Activated CD4-positive, CD25-positive, alpha-beta regulatory T cell (primary cell): Measurements from ENCODE around the gene CCDC117.
A peak's percentile ranks its signal among the peaks of the same experiment; 100 is the strongest.
"Not testable (repeated sequence)": the region's sequence is repeated elsewhere in the genome, so short reads cannot be mapped to it uniquely, and the experiment has no call there.

Experiments
- DNase-seq, 4 experiments: peaks; one replicate each; lab custom pipeline; 2025; lab: John Stamatoyannopoulos, UW

Gene CCDC117

DNA sequence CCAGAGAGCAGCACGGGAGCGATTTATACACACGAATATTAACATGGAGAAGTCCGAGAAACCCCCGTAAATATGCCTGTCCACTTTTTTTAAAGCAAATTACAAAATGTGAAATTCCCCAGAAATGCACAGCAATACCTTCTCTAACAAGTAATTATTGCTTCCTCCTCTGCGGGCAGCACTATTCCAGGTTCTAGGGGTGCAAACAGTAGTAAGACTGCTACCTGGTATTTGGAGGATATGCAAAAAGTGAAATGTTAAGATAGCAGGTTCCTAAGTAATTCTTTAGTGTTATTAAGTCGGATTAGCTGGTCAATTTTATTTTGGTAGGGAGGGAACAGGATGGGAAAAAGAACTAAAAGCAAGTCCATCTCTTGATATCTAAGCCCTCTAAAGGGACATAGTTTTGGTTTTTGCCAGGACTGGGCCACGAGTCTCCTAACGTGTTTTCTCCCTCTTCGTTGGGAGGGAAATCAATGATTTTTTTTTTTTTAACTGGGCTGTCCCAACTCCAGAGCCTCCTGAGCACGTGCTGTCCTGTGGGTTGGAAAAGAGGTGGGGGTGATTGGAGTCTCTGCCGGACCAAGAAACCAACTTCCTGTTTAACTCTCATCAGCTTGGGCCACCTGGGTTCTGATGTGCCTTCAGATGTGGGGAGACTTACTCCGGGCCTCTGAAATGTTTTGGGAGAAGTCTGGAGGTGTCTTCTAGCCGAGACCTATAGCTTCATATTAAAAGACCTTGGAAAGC lies 29.5 kb downstream of the CCDC117 start:
- DNase-seq, result no peak

DNA sequence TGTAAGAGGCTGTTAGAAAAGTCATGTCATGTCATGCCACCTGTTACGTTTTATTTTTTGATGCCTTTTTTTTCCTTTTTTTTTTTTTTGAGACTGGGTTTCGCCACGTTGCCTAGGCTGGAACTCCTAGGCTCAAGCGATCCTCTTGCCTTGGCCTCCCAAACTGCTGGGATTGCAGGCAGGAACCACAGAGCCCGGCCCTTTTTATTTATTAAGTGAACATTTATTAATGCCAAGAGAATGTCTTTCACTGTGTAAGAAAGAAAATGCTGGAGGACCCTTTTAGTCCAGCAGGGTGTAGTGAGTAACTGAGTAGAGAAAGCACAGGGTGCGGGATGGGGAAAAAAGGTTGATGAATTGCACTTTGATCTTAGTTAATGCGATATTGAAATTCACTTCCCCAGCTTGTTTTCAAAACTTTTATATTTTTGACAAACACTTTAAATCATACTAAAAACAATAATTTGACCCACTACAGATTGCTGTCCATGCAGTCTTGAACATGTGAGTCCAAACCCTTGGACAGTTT lies 30.2 kb downstream of the CCDC117 start:
- DNase-seq, result no peak

DNA sequence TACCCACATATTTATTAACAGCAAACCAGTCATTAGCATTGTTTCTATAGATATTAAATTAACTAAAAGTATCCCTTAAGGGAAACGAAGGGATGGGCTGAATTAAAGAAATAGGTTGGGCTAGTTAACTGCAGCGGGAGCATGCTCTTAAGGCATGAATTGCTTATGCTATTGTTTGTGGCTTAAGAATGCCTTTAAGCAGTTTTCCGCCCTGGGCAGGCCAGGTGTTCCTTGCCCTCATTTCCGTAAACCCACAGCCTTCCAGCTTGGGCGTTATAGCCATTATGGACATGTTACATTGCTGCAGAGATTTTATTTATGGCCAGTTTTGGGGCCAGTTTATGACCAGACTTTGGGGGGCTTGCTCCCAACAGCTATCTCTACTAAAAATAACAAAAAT lies 32.9 kb downstream of the CCDC117 start:
- DNase-seq, result not testable (repeated sequence)

DNA sequence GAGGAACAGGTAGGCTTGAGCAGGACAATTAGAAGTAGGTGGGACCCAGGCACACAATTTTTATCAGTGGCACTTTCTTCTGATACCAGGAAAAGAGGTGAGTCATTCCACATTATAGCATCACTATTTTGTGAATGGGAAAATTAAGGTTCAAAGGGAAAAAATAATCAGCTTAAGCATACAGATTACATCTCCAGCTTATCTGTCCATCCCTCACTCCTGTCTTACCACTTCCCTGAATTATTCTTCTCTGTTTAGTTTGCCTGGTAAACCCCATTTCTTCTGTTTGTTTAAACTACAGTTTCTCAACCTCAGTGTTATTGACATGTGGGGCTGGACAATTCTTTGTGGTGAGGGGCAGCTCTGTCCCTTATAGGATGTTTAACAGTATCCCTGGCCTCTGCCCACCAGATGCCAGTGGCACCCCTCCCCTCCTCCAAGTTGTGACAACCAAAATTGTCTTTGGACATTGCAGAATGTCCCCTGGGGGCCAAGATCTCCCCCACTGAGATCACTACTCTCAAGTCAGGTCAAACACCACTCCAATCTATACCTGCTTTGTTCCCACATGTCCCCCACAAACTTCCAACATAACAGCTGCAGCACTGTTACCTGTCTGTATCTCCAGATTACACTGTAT lies 36.3 kb downstream of the CCDC117 start:
- no peak for DNase-seq

DNA sequence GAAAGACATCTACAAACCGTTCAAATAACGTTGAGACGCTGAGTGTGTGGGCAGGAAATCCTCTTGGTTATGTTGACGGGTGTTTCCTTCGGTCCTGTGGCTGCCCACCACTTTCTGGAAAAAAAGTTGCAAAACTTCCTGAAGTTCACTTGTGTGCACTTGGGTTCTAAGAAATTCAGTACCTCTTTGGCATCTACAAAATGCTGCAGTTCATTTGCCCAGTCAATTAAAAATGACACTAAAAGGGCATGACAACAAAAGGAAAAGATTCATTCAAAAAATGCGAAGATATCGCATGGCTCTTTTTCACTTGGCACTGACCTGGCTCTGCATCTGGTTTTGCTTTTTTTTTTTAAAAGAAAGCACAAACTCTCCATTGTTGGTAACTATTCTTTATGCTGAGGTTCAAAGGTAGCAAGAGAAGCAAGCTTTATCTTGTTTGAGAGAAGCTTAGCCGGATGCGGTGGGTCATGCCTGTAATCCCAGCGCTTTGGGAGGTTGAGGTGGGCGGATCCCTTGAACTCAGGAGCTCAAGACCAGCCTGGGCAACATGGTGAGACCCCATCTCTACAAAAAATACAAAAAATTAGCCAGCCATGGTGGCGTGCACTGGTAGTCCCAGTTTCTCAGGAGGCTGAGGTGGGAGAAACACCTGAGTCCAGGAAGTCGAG lies 38.5 kb downstream of the CCDC117 start:
- no peak for DNase-seq

DNA sequence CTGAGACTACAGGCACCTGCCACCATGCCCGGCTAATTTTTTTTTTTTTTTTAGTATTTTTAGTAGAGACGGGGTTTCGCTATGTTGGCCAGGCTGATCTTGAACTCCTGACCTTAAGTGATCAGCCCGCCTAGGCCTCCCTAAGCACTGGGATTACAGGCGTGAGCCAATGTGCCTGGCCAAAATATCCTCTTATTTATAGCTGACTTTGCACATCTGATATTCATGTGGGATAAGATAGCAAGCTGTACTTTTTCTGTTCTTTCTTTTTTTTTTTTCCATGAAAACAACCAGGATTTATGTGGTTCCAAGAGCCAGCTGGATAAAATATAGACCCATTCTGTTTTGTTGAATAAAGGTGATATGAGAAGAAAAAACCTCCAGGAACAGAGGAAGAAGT lies 40.0 kb downstream of the CCDC117 start:
- no peak for DNase-seq

DNA sequence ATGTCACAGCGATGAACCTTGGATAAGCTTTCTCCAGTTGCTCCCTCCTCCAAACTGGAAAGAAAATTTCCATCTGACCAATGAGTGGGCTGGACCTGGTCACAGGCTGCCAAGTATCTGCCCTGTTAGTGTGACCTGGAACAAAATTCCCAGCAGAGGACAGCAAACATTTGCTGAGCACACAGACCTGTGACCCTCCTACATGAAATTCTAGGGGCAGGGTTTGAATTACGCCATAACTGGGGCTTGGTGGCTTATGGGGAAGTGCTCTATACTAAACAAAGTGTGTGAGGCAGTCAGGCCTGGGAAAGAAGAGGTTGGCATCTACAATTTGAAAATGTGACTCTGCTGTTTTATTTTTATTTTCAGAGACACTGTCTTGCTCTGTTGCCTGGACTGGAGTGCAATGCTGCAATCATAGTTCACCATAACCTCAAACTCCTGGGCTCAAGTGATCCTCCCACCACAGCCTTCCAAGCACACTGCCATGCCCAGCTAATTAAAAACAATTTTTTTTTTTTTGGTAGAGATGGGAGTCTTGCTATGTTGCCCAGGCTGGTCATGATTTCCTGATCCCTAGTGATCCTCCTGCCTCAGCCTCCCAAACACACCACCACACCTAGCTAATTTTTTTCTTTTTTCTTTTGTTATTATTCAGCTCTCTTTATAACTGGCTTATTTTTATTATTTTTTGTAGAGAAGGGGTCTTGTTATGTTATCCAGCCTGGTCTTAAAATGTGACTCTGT lies 41.5 kb downstream of the CCDC117 start:
- no peak for DNase-seq

DNA sequence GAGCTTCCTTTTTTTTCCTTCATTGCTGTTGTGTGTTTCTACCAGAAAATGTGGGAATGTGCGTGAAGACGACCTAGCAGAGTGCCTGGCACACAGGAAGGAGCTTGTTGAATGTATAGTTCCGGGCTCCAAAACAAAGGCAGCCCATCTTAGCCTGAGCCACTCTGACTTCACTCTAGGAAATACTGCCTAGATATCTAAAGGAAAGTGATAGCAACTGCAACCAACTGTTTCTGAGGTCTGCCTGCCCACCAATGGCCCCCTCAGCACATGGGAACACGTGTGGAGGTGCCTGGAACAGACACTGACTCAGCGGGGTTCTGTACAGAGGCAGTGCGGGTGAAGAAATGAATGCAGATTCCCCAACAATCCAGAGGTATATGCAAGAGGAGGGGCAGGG lies 42.6 kb downstream of the CCDC117 start:
- DNase-seq, result no peak

DNA sequence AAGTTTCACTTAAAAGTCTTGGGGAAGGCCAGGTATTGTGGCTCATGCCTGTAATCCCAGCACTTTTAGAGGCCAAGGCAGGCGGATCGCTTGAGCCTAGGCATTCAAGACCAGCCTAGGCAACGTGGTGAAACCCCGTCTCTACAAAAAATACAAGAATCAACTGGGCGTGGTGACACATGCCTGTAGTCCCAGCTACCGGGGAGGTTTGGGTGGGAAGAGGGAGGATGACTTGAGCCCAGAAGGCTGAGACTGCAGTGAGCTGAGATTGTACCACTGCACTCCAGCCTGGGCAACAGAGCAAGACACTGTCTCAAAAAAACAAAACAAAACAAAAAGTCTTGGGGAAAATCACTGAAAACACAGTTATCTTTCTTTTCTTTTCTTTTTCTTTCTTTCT lies 43.2 kb downstream of the CCDC117 start:
- no peak for DNase-seq

DNA sequence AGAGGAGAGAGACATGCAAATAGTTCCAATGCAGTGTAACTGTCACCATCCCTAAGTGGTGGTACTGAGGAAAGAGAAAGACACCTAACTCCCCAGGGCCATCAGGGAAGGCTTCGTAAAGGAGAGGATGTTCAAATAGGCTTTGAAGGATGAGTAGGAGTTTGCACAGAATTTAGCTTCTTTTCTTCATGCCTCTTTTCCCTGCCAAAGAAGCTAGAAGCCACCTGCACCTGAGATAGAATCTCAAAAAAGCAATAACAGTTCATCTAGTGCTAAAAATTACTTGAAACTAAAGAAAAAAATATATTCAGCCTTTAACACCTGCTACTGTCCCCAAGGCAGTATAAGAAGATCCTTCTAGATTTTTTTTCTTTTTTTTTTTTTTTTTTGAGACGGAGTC lies 44.6 kb downstream of the CCDC117 start:
- no peak for DNase-seq

DNA sequence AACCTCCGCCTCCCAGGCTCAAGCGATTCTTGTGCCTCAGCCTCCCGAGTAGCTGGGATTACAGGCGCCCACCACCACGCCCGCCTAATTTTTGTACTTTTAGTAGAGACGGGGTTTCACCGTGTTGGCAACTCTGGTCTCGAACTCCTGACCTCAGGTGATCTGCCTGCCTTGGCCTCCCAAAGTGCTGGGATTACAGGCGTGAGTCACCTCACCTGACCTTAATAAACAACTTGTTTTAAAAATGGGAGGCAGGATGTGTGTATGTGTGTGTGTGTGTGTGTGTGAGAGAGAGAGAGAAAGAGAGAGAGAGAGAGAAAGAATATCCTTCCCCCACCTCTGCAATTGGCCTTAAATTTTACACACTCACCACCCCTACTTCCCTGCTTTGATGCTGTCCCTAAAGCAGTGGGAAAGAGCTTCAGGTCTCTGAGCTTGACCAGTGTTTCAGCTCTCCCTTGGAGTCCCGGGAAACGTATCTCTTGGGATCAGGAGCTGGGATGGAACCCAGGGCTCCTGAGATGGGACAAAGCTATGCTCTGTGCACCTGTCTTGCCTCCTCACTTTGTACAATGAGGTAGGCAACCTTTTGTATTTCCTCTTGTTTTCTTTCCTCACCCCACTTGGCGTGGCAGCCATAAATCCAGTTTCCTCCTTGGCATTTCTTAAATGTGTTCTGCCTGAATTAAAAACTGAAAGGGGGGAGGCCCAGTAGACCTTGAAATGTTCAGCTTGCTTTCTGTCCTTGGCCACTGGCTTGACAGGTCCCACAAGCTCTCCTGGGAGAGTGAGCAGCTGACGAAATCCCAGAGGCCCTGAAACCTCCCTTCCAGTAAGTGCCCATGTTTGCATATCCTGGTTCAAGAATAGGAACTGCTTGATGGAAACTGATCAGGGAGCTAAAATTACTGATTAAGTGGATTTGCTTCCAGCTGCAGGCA lies 45.7 kb downstream of the CCDC117 start:
- no peak for DNase-seq

DNA sequence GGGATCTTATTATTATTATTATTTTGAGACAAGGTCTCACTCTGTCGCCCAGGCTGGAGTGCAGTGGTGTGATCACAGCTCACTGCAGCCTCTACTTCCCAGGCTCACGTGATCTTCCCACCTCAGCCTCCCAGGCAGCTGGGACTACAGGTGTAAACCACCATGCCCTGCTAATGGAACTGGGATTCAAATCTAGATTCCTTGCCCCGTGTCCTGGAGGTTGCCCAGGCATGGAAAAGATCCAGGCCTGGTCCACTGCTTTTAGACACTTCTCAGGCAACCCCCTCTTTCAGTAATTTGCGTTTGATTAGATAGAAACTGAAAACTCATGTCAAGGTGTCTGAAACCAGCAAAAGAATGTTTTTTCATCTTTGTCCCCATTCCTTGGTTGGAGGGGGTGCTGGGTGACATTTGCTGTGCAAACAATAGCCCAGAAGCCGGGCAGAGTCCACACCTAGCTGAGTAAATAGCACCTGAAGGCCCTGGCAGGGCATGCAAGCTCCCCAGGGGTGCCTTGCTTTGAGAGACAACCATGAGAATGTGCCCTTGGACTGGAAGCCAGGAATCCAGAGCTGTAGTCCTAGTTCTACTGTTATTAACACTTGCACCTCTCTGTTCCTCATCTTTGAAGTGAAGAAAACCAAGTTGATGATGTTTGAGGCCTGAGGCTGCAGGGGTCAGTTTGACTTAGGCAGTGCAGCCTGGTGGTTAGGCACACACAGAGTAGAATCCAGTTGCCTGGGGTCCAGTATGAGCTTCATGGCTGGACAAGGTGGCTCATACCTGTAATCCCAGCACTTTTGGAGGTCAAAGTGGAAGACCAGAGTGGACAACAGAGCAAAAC lies 47.0 kb downstream of the CCDC117 start:
- no peak for DNase-seq

DNA sequence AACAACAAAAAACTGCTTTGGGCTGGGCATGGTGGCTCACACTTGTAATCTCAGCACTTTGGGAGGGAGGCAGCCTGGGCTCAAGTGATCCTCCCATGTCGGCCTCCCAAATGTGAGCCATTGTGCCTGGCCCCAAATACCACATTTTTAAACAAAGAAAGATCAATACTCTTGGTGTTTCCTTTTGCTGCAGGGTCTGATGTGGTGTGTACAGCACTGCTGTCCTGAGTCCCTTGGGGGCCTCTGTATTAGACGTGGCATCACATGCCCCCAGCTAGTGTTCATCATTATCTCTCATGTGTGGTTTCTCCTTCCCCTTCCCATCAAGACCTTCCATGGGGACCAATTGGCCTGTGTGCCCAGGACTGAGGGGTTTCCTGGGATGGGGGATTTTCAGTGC lies 48.4 kb downstream of the CCDC117 start:
- DNase-seq, result no peak

DNA sequence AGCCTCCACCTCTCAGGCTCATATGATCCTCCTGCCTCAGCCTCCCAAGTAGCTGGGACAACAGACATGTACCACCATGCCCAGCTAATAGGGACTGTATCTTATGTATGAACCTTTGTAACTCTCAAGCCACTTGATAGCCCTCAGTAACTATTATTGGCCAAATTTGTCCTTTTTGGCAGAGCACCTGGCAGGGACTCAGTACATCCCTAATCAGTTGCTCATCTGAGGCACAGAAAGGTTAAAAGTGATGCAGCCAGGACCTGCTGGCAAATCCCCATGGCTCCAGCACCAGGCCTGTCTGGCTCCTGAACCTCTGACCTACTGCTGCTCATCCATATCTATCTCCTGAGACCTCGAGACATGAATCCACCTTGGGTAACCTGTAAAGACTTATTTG lies 49.0 kb downstream of the CCDC117 start:
- no peak for DNase-seq

DNA sequence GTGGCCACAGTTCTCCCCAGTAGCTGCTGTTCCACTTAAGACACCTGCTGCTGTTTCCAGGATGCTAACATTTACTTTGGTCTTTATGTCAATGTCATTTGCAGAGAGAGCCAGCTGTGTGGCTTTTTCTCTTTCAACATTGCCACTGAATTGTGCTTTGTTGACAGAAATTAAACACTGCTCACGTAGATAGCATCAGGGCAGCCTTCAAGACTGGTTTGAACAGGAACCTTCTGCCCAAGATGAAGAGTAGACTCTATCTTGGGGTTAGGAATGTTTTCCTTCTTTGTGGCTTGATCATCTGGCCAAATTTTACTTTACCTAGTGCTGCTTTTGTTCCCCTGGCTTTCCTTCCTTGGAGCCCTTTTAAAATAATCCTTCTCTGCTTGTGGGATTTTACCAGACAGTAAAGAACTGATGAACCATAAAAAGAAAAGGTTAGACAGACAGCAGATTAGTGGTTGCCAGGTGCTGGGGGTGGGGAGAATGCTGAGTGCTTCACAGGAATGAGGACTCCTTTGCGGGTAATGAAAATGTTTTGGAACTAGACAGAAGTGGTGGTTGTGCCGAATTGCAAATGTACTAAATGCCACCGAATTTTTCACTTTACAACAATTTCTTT lies 50.5 kb downstream of the CCDC117 start:
- DNase-seq, result no peak

DNA sequence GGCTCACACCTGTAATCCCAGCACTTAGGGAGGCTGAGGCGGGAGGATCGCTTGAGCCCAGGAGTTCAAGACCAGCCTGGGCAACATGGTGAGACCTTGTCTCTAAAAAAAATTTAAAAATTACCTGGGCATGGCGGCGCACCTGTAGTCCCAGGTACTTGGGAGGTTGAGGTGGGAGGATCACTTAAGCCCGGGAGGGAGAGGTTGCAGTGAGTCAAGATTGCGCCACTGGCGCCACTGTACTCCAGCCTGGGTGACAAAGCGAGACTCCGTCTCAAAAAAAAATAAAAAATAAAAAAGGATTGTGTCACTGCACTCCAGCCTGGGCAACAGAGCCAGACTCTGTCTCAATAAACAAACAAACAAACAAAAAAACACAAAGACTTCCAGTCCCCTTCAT lies 52.0 kb downstream of the CCDC117 start:
- DNase-seq, result not testable (repeated sequence)

DNA sequence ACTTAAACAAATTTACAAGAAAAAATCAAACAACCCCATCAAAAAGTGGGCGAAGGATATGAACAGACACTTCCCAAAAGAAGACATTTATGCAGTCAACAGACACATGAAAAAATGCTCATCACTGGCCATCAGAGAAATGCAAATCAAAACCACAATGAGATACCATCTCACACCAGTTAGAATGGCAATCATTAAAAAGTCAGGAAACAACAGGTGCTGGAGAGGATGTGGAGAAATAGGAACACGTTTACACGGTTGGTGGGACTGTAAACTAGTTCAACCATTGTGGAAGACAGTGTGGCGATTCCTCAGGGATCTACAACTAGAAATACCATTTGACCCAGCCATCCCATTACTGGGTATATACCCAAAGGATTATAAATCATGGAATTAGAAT lies 53.9 kb downstream of the CCDC117 start:
- DNase-seq, result not testable (repeated sequence)

DNA sequence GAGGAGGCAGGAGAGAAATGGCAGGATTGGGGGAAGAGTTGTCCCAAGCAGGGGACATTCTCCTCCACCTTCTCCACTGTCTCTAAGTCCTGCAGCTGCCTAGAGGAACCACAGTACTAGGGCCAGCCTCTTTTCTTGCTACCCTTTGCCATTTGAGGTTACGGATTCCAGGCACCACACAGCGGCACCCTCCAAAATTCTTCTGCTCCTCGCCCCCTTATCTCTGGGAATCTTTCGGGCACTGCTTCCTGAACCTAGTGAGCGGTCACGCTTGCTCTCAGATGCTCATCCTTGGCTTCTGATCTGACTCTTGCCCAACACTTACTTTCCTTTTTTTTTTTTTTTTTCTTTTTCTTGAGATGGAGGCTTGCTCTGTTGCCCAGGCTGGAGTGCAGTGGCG lies 54.4 kb downstream of the CCDC117 start:
- no peak for DNase-seq

DNA sequence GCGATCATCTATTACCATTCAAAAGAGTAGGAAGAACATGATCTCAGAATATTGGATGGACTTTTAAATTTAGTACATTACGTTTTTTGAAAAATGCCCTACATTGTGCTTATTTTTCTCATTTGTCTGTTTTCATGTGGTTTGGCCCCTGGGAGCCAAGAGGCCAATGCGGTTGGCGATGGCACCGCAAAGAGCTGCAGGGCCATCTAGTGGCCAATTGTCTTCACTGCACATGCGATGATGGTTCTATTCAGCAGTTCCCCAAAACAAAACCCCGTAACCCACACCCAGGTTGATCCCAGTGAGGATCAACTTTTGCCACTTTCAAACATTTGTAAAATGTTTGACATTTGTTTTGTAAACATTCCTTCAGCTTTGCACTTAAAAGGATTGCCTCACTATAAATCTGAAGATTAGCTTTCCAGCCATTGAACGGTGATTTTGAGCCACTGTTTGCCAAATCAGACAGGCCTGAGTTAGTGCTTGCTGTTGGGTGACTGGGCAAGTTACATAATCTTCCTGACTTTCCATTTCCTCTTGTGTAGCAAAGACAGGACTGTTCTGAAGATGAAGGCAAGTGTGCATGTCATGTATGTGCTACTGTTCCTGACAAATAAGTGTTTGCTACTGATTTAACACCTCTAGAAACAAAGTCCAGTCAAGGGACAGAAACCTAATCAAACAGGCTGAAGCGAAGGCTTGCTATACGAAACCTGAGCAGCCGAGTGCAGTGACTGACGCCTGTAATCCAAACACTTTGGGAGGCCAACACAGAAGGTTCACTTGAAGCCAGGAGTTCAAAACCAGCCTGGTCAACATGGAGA lies 57.1 kb downstream of the CCDC117 start:
- peak; percentile 39 to 52 (median 42) for DNase-seq
